ENCODE measurements around the gene EXD3. TPM values are rescaled to one million over a fixed set of nuclear protein-coding genes. Genes with fewer than 3 reads are reported as not detected.
"Not testable (repeated sequence)": the region's sequence is repeated elsewhere in the genome, so short reads cannot be mapped to it uniquely, and the experiment has no call there.

The EXD3 gene
- total and polyA plus RNA-seq, 9 of the 15 experiments (the other 6 are each of a cell fraction or from before 2014, with no cell fraction given) = 0.29 to 12.5 (median 3.9) TPM

DNA sequence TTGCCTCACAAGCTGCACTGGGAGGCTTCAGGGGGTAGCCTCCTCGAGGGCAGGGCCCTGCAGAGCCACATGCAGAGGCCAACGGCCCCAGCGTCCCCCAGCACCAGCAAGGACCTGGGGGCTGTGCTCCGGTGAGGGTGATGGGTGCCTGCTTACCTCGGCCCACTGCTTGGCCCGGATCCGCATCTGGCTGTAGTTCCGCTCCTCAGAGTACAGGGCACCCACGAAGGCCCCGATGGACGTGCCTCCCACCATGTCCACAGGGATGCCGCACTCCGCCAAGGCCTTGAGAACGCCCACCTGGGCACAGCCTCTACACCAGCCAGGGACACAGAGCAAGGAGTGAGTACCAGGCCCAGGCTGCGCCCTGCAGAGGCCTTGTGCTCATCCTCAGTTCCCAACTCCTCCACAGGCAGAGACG is 44.2 kb upstream of the EXD3 start:
- H3K27me3 ChIP-seq (ENCODE audit: control insufficient read depth in 2 of 2, insufficient read depth in 2 of 2, low read length in 2 of 2) = no peaks in the 10 kb centered on the region
- H3K9me3 ChIP-seq (replicated peaks; ENCODE audit: control insufficient read depth, insufficient read depth, low read depth, low read length) = no peaks in the 10 kb centered on the region
- DNase-seq (ENCODE audit: extremely low read depth in 1 of 4, low spot score in 3 of 4) (no peak), ATAC-seq (no peak), FAIRE-seq (no peak)
- peaks cover 0 to 47% of the 10 kb centered on the region in 2 experiments; a peak in 2 of 5 replicates for H3K4me1 ChIP-seq (replicated peaks in 1 of 2; ENCODE audit: control insufficient read depth in 2 of 2, insufficient read depth in 2 of 2, low read length in 2 of 2)
- H3K4me2 ChIP-seq (ENCODE audit: insufficient read depth, low read length) = no peak overlapping the region
- in situ Hi-C loops (cut with MboI) (no loop called here), intact Hi-C loops (cut with micrococcal nuclease) (no loop called here)
- no peaks in the 10 kb centered on the region for H3K79me2 ChIP-seq (ENCODE audit: control insufficient read depth, insufficient read depth, low read length)
- no peaks in the 10 kb centered on the region for H3K36me3 ChIP-seq (ENCODE audit: control insufficient read depth, insufficient read depth, low read length)
- H3K27ac ChIP-seq (ENCODE audit: extremely low read depth, low read depth, low read length) = no peak overlapping the region
- no peak overlapping the region; a peak in 1 of 4 replicates for H3K9ac ChIP-seq (ENCODE audit: insufficient read depth in 1 of 2, low read depth in 2 of 2, low read length in 2 of 2)
- no peak overlapping the region for H3K4me3 ChIP-seq
- no peak overlapping the region for H2AFZ ChIP-seq (ENCODE audit: low read depth, low read length)
- WGBS (ENCODE audit: insufficient coverage, low coverage, missing lambda C conversion rate) = 74% methylated on average over 15 of the region's 16 CpGs
- ChIA-PET CTCF (ENCODE audit: low intra/inter-chr PET ratio) (no interaction called here), POLR2A (no interaction called here)
- no peaks in the 10 kb centered on the region for H4K20me1 ChIP-seq (replicated peaks; ENCODE audit: control insufficient read depth, insufficient read depth, low read length)
- BruUV-seq (replicated peaks) = no TSS peak
- TF ChIP-seq MAFF (IDR thresholded peaks at IDR 0.05; ENCODE audit: low read length) = no peak
- no peak for TF ChIP-seq SREBF2 (CRISPR knock-in tag; IDR thresholded peaks at IDR 0.05)
- no peak for TF ChIP-seq C11orf30 (IDR thresholded peaks at IDR 0.05; ENCODE audit: low read depth)
- no peak for TF ChIP-seq ZNF695 (CRISPR knock-in tag; IDR thresholded peaks at IDR 0.05)
- no peak for TF ChIP-seq MTA1 (IDR thresholded peaks at IDR 0.05; ENCODE audit: borderline replicate concordance)
- TF ChIP-seq SLC30A9 (CRISPR knock-in tag; IDR thresholded peaks at IDR 0.05) = no peak
- TF ChIP-seq SMAD2 (IDR thresholded peaks at IDR 0.05; ENCODE audit: low read depth, low read length) = no peak
- H3K9me1 ChIP-seq (ENCODE audit: control insufficient read depth, insufficient read depth, low read length) = no peaks in the 10 kb centered on the region

DNA sequence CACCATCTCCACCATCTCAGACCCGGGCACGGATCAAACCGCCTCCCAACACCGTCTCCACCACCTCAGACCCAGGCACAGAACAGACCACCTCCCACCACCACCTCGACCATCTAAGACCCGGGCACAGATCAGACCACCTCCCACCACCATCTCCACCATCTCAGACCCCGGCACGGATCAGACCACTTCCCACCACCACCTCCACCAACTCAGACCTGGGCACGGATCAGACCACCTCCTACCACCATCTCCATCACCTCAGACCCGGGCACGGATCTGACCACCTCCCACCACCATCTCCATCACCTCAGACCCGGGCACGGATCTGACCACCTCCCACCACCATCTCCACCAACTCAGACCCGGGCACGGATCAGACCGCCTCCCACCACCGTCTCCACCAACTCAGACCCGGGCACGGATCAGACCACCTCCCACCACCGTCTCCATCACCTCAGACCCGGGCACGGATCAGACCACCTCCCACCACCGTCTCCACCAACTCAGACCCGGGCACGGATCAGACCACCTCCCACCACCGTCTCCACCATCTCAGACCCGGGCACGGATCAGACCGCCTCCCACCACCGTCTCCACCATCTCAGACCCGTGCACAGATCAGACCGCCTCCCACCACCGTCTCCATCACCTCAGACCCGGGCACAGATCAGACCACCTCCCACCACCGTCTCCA is 43.6 kb upstream of the EXD3 start:
- H3K4me2 ChIP-seq (ENCODE audit: insufficient read depth, low read length); H3K27me3 ChIP-seq (ENCODE audit: control insufficient read depth in 2 of 2, insufficient read depth in 2 of 2, low read length in 2 of 2); H3K36me3 ChIP-seq (ENCODE audit: control insufficient read depth, insufficient read depth, low read length); BruUV-seq (replicated peaks); H2AFZ ChIP-seq (ENCODE audit: low read depth, low read length); H3K9me1 ChIP-seq (ENCODE audit: control insufficient read depth, insufficient read depth, low read length); FAIRE-seq; in situ Hi-C loops (cut with MboI); intact Hi-C loops (cut with micrococcal nuclease); ATAC-seq; CTCF ChIA-PET (ENCODE audit: low intra/inter-chr PET ratio); H3K27ac ChIP-seq (ENCODE audit: extremely low read depth, low read depth, low read length); H4K20me1 ChIP-seq (replicated peaks; ENCODE audit: control insufficient read depth, insufficient read depth, low read length); H3K79me2 ChIP-seq (ENCODE audit: control insufficient read depth, insufficient read depth, low read length); DNase-seq (ENCODE audit: extremely low read depth in 1 of 4, low spot score in 3 of 4); H3K9me3 ChIP-seq (replicated peaks; ENCODE audit: control insufficient read depth, insufficient read depth, low read depth, low read length); H3K9ac ChIP-seq (ENCODE audit: insufficient read depth in 1 of 2, low read depth in 2 of 2, low read length in 2 of 2); H3K4me3 ChIP-seq: not testable (repeated sequence)
- 39% methylated on average over 22 of the region's 35 CpGs for WGBS (ENCODE audit: insufficient coverage, low coverage, missing lambda C conversion rate)
- POLR2A ChIA-PET = interaction anchor here (0.6 kb wide), 1 partner anchor 13 kb away, joined by 3 read pairs; no protein-coding TSS in a partner anchor
- H3K4me1 ChIP-seq (replicated peaks in 1 of 2; ENCODE audit: control insufficient read depth in 2 of 2, insufficient read depth in 2 of 2, low read length in 2 of 2) = peaks cover 5 to 53% of the 10 kb centered on the region in 2 experiments; a peak in 3 of 5 replicates
